ENCODE data around the gene SCAF1. TPM values are rescaled to one million over a fixed set of nuclear protein-coding genes. Genes with fewer than 3 reads are reported as not detected.

SCAF1 gene
- total RNA-seq, 1 experiment from 2014 or later = 46.8 TPM

- Histone ChIP-seq H3K9me3 (ENCODE audit: low read length) (no peaks in the 10 kb centered on the region), H3K4me2 (ENCODE audit: low read length) (no peak overlapping the region), H4K20me1 (ENCODE audit: low read length) (no peaks in the 10 kb centered on the region), H3F3A (ENCODE audit: low read length, unreplicated experiment) (no peaks in the 10 kb centered on the region), H3K9me2 (replicated peaks; ENCODE audit: low read length) (no peaks in the 10 kb centered on the region), H3K27ac (ENCODE audit: low read length) (no peak overlapping the region), H3K9ac (ENCODE audit: low read length) (no peak overlapping the region), H3K4me3 (ENCODE audit: low read length) (no peak overlapping the region), H3K27me3 (ENCODE audit: low read length) (no peaks in the 10 kb centered on the region), H3K36me3 (ENCODE audit: low read depth, low read length) (no peaks in the 10 kb centered on the region), H2AFZ (ENCODE audit: low read length) (no peak overlapping the region), H3K4me1 (ENCODE audit: insufficient read depth, low read length) (peaks cover 23% of the 10 kb centered on the region), H3K79me2 (ENCODE audit: low read length) (0 out of 2 replicates have a peak, but pooled peaks cover 3% of the 10 kb centered on the region)
- TF ChIP-seq CTCF (conservative IDR thresholded peaks at IDR 0.05; ENCODE audit: low read depth, low read length) (no peak), EZH2phosphoT487 (IDR thresholded peaks at IDR 0.05; ENCODE audit: borderline replicate concordance, low read length) (no peak), EZH2 (IDR thresholded peaks at IDR 0.05; ENCODE audit: low read length, unreplicated experiment) (no peak)
- POLR2A ChIA-PET (ENCODE audit: unreplicated experiment) = no interaction called here
- ATAC-seq (no peak), DNase-seq (no peak)
- CTCF ChIA-PET = no interaction called here
- BruUV-seq (replicated peaks) = no TSS peak
- intact Hi-C loops (cut with micrococcal nuclease) = no loop called here
Observed at GRCh38 chr19:49635530-49636232, 6.3 kb upstream of the SCAF1 start.

DNA sequence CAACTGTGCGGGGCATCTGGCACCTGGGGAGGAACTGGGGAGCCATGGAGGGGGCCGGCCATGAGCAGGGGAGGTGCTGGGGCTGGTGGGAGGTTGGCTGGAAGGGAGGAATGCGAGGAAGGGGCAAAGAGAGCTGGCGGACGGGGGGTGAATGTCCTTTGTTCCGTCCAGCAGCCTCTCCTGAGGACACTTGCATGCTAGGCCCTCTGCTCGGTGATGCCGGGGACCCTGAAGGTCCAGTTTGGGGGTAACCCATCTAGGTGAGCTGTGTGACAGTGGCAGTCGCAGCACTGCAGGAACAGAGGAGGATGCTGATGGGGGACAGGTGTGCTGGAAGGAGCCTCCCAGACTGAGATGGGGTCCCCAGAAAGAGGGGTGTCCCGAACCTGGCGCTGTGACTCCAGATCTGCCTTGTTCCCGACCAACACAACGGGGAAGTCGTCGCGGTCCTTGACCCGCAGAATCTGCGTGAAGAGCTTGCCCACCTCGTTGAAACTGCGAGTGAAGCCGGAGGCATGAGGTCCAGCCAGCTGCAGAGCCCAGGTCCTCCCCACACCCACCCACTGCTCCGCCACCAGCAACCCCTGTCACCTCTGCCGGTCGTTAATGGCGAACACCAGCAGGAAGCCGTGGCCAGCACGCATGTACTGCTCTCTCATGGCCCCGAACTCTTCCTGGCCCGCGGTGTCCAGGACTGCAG lies 5.6 kb upstream of the SCAF1 start:
- no peak overlapping the region for H3K9ac ChIP-seq (ENCODE audit: low read length)
- ChIA-PET POLR2A (ENCODE audit: unreplicated experiment) (no interaction called here), CTCF (no interaction called here)
- H3K9me2 ChIP-seq (replicated peaks; ENCODE audit: low read length) = no peaks in the 10 kb centered on the region
- no peak for DNase-seq
- no peaks in the 10 kb centered on the region for H4K20me1 ChIP-seq (ENCODE audit: low read length)
- TF ChIP-seq CTCF (conservative IDR thresholded peaks at IDR 0.05; ENCODE audit: low read depth, low read length) (no peak), EZH2 (IDR thresholded peaks at IDR 0.05; ENCODE audit: low read length, unreplicated experiment) (no peak), EZH2phosphoT487 (IDR thresholded peaks at IDR 0.05; ENCODE audit: borderline replicate concordance, low read length) (no peak)
- H3K4me1 ChIP-seq (ENCODE audit: insufficient read depth, low read length) = peaks cover 30% of the 10 kb centered on the region
- no peaks in the 10 kb centered on the region for H3K9me3 ChIP-seq (ENCODE audit: low read length)
- H3K27ac ChIP-seq (ENCODE audit: low read length) = no peak overlapping the region
- peaks cover 8% of the 10 kb centered on the region; the same call in 1 of the 2 replicates for H3K79me2 ChIP-seq (ENCODE audit: low read length)
- intact Hi-C loops (cut with micrococcal nuclease) = no loop called here
- H3K4me3 ChIP-seq (ENCODE audit: low read length) = no peak overlapping the region
- H3K4me2 ChIP-seq (ENCODE audit: low read length) = no peak overlapping the region
- no peak overlapping the region for H2AFZ ChIP-seq (ENCODE audit: low read length)
- peaks cover 3% of the 10 kb centered on the region for H3F3A ChIP-seq (ENCODE audit: low read length, unreplicated experiment)
- BruUV-seq (replicated peaks) = no TSS peak
- no peaks in the 10 kb centered on the region for H3K27me3 ChIP-seq (ENCODE audit: low read length)
- ATAC-seq = no peak
- no peaks in the 10 kb centered on the region for H3K36me3 ChIP-seq (ENCODE audit: low read depth, low read length)

Data from PC-3 (cell line).